OCI-LY7 (cell line): ENCODE data around the gene GALNTL6. TPM values are rescaled to one million over a fixed set of nuclear protein-coding genes. Genes with fewer than 3 reads are reported as not detected.

Experiments
- BruUV-seq: library from RNA; stranded (reverse); fragments of 400-500 nt; replicated peaks from 2 replicates; lab custom pipeline; 2021; lab: Mats Ljungman, UMichigan
- CTCF ChIA-PET: fragments of 300-600 bp; sonication (Branson Sonifier 250); formaldehyde crosslinking; loops from one replicate; lab custom pipeline; 2022; ENCODE audit warnings: antibody characterized with exemption; ENCODE audit not compliant: unreplicated experiment; lab: Charles Lee
- POLR2A ChIA-PET: fragments of 300-600 bp; sonication (Branson Sonifier 250); formaldehyde crosslinking; loops from one replicate; lab custom pipeline; 2022; ENCODE audit warnings: antibody characterized with exemption; lab: Charles Lee
- DNase-seq: peaks from one replicate; pipeline ENCODE4 v3.0.0-alpha.2; 2015; ENCODE audit warnings: low spot score
- H2AFZ ChIP-seq: fragments of 200-600 bp; sonication (generic), shearing (Covaris generic); 2 replicates; pipeline ENCODE4 v1.6.1; 2014; ENCODE audit warnings: mild to moderate bottlenecking, antibody characterized with exemption, low read length, moderate library complexity
- H3K27ac ChIP-seq: fragments of 200-600 bp; sonication (generic); 2 replicates; pipeline ENCODE4 v1.5.1; 2014; ENCODE audit warnings: mixed run types, low read depth, mild to moderate bottlenecking, moderate library complexity, low read length, inconsistent platforms; ENCODE audit not compliant: poor library complexity, severe bottlenecking
- H3K36me3 ChIP-seq: fragments of 200-600 bp; sonication (generic); 2 replicates; pipeline ENCODE4 v1.6.1; 2014; ENCODE audit warnings: mild to moderate bottlenecking, antibody characterized with exemption, low read length, moderate library complexity, mixed read lengths; ENCODE audit not compliant: insufficient read depth
- H3K4me1 ChIP-seq: fragments of 200-600 bp; sonication (generic); 2 replicates; pipeline ENCODE4 v1.5.1; 2014; ENCODE audit warnings: mild to moderate bottlenecking, low read length; ENCODE audit not compliant: insufficient read depth, poor library complexity, severe bottlenecking
- H3K4me2 ChIP-seq: fragments of 200-600 bp; sonication (generic); 2 replicates; pipeline ENCODE4 v1.6.1; 2014; ENCODE audit warnings: mild to moderate bottlenecking, low read length
- H3K4me3 ChIP-seq: fragments of 200-600 bp; sonication (generic); 2 replicates; pipeline ENCODE4 v1.5.1; 2014; ENCODE audit warnings: mild to moderate bottlenecking, low read depth, low read length; ENCODE audit not compliant: poor library complexity, severe bottlenecking
- H3K79me2 ChIP-seq: fragments of 200-600 bp; sonication (generic); 2 replicates; pipeline ENCODE4 v1.6.1; 2016; ENCODE audit warnings: low read depth, mild to moderate bottlenecking, low read length, moderate library complexity, mixed read lengths; ENCODE audit not compliant: insufficient read depth
- H3K9me2 ChIP-seq: fragments of 200-600 bp; sonication (generic); 2 replicates; pipeline ENCODE4 v1.6.1; 2016; ENCODE audit warnings: mild to moderate bottlenecking, low read length, mixed read lengths; ENCODE audit not compliant: insufficient read depth
- H3K9me3 ChIP-seq: fragments of 200-600 bp; sonication (generic); 2 replicates; pipeline ENCODE4 v1.6.1; 2014; ENCODE audit warnings: mild to moderate bottlenecking, mixed run types, low read length, mixed read lengths
- H4K20me1 ChIP-seq: fragments of 200-600 bp; sonication (generic); 2 replicates; pipeline ENCODE4 v1.6.1; 2014; ENCODE audit warnings: mild to moderate bottlenecking, antibody characterized with exemption, low read length, moderate library complexity, mixed read lengths; ENCODE audit not compliant: insufficient read depth
- EZH2phosphoT487 ChIP-seq: fragments of 200-600 bp; sonication (generic); IDR thresholded peaks from 2 replicates; pipeline ENCODE4 v1.6.1; 2018; ENCODE audit warnings: low read depth, borderline replicate concordance, mild to moderate bottlenecking, mixed run types, antibody characterized with exemption, low read length, moderate library complexity, mixed read lengths
- intact Hi-C: fragments of 100-400 bp; cut with micrococcal nuclease; formaldehyde crosslinking; loops from one replicate; pipeline ENCODE4 v1.10.0; 2022; ENCODE audit not compliant: unreplicated experiment
- total RNA-seq, 2 experiments: library from RNA; depleted of rRNA in 1 of 2; stranded (reverse); fragments of >200 nt in 1 of 2; shearing (Covaris generic) in 1 of 2; gene quantifications; 2 replicates each; pipeline ENCODE4 v1.2.3, GENCODE V29; 2014 to 2022
- TF ChIP-seq, protein P1 (sequence below): fragments of 200-600 bp; sonication (generic); conservative IDR thresholded peaks from 2 replicates; pipeline ENCODE4 v1.5.1; 2014; ENCODE audit warnings: mild to moderate bottlenecking, antibody characterized with exemption, low read length, moderate library complexity, mixed read lengths

The GALNTL6 gene
- total RNA-seq, 2 experiments from 2014 or later, result not detected

DNA sequence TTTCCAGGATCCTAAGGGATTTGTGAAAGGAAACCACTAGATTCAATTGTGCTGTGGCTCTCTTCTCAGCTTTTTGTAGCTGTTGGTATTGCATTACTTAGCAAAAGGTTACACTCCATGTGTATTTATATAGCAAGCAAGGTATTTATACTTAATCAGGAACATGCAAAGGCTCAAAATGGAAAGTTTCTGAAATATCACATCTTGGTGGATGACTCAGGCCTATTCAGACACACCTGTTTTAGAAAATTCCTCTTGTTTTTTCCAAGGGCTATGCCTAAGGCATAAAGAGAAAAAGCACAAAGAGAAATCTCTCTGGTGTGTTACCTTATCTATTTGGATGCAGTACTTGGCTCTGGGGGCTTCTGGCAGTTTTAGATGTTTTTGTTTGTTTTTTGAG lies 1211.0 kb downstream of the GALNTL6 start:
- Histone ChIP-seq H2AFZ (no peak overlapping the region), H4K20me1 (no peaks in the 10 kb centered on the region), H3K36me3 (no peaks in the 10 kb centered on the region), H3K4me3 (no peak overlapping the region), H3K27ac (no peak overlapping the region), H3K4me2 (no peak overlapping the region), H3K4me1 (no peaks in the 10 kb centered on the region), H3K9me3 (no peaks in the 10 kb centered on the region), H3K9me2 (no peaks in the 10 kb centered on the region), H3K79me2 (no peaks in the 10 kb centered on the region)
- CTCF ChIA-PET, result interaction anchor here (0.9 to 1.3 kb wide), 3 partner anchors 10 to 389 kb away, joined by 3 to 5 read pairs (median 3); no protein-coding TSS in a partner anchor
- intact Hi-C loops, result no loop called here
- POLR2A ChIA-PET, result interaction anchor here (0.6 to 2.2 kb wide), 6 partner anchors 11 to 397 kb away, joined by 3 to 6 read pairs (median 4); no protein-coding TSS in a partner anchor
- TF ChIP-seq EZH2phosphoT487, result no peak
- TF ChIP-seq, protein P1, sequence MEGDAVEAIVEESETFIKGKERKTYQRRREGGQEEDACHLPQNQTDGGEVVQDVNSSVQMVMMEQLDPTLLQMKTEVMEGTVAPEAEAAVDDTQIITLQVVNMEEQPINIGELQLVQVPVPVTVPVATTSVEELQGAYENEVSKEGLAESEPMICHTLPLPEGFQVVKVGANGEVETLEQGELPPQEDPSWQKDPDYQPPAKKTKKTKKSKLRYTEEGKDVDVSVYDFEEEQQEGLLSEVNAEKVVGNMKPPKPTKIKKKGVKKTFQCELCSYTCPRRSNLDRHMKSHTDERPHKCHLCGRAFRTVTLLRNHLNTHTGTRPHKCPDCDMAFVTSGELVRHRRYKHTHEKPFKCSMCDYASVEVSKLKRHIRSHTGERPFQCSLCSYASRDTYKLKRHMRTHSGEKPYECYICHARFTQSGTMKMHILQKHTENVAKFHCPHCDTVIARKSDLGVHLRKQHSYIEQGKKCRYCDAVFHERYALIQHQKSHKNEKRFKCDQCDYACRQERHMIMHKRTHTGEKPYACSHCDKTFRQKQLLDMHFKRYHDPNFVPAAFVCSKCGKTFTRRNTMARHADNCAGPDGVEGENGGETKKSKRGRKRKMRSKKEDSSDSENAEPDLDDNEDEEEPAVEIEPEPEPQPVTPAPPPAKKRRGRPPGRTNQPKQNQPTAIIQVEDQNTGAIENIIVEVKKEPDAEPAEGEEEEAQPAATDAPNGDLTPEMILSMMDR, result no peak
- no TSS peak for BruUV-seq
- no peak for DNase-seq

GRCh38 chr4:173025131-173025530 lies 1211.9 kb downstream of the GALNTL6 start:
- Histone ChIP-seq H3K9me3 (no peaks in the 10 kb centered on the region), H3K9me2 (no peaks in the 10 kb centered on the region), H3K4me2 (no peak overlapping the region), H2AFZ (peak overlapping the region; percentile 10; the same call in 1 of the 2 replicates), H3K4me1 (no peaks in the 10 kb centered on the region), H3K4me3 (no peak overlapping the region), H3K79me2 (no peaks in the 10 kb centered on the region), H4K20me1 (no peaks in the 10 kb centered on the region), H3K27ac (no peak overlapping the region), H3K36me3 (no peaks in the 10 kb centered on the region)
- no TSS peak for BruUV-seq
- ChIA-PET POLR2A (no interaction called here), CTCF (interaction anchor here (1.3 kb wide), 1 partner anchor 9 kb away, joined by 3 read pairs; no protein-coding TSS in a partner anchor)
- TF ChIP-seq EZH2phosphoT487, result no peak
- TF ChIP-seq, protein P1, result peak; percentile 90
- intact Hi-C loops, result loop anchor here (1.0 to 5.0 kb wide), 3 partner anchors 142 to 277 kb away; partner anchors contain the start of gene GALNT7
- peak; percentile 78 for DNase-seq

- intact Hi-C loops, result no loop called here
- Histone ChIP-seq H3K4me3 (no peak overlapping the region), H4K20me1 (no peaks in the 10 kb centered on the region), H2AFZ (no peak overlapping the region), H3K9me3 (no peaks in the 10 kb centered on the region), H3K79me2 (no peaks in the 10 kb centered on the region), H3K4me1 (peaks cover 5% of the 10 kb centered on the region), H3K27ac (no peak overlapping the region), H3K4me2 (no peak overlapping the region), H3K36me3 (no peaks in the 10 kb centered on the region), H3K9me2 (no peaks in the 10 kb centered on the region)
- ChIA-PET POLR2A (interaction anchor here (0.6 to 0.7 kb wide), 2 partner anchors 10 to 35 kb away, joined by 3 read pairs; no protein-coding TSS in a partner anchor), CTCF (no interaction called here)
- TF ChIP-seq, protein P1, result no peak
- TF ChIP-seq EZH2phosphoT487, result no peak
- no peak for DNase-seq
- no TSS peak for BruUV-seq
Observed at GRCh38 chr4:173037242-173037641, 1224.0 kb downstream of the GALNTL6 start.
